HCT116 (cell line): Measurements from ENCODE around the gene ANKRD40CL. TPM values are rescaled to one million over a fixed set of nuclear protein-coding genes. Genes with fewer than 3 reads are reported as not detected.

ENCODE experiments used
- ATAC-seq: fragments of 200-7000 bp; cut with Tn5 transposase; 2 replicates; pipeline ENCODE4 v1.9.1; 2020; ENCODE audit warnings: mild to moderate bottlenecking, moderate library complexity
- BruUV-seq: library from RNA; stranded (reverse); fragments of 400-500 nt; replicated peaks from 2 replicates; lab custom pipeline; 2021; lab: Mats Ljungman, UMichigan
- CTCF ChIA-PET: fragments of 300-600 bp; sonication (Branson Sonifier 250); formaldehyde crosslinking; loops from one replicate; lab custom pipeline; 2021; ENCODE audit warnings: antibody characterized with exemption; lab: Charles Lee
- POLR2A ChIA-PET: fragments of 300-600, 350-600 bp; sonication (Branson Sonifier 250); formaldehyde crosslinking; loops from one replicate; lab custom pipeline; 2021; ENCODE audit warnings: antibody characterized with exemption; lab: Charles Lee
- RAD21 ChIA-PET, 2 experiments: fragments of 300-600 bp; sonication (Branson Sonifier 250); formaldehyde crosslinking; loops; one replicate each; lab custom pipeline; 2023; ENCODE audit warnings: low total read pairs in 2 of 2; ENCODE audit not compliant: uncharacterized antibody in 2 of 2, unreplicated experiment in 2 of 2, low non-redundant PET in 1 of 2; lab: Charles Lee
- DNase-seq: peaks from one replicate; pipeline ENCODE4 v3.0.0-alpha.2; 2010; ENCODE audit warnings: low read depth, low spot score
- H2AFZ ChIP-seq: fragments of 200-600 bp; shearing (Covaris generic), sonication (generic); 2 replicates; pipeline ENCODE4 v1.6.1; 2017; ENCODE audit warnings: low read depth, mixed run types, mixed read lengths, antibody characterized with exemption, low read length; ENCODE audit not compliant: poor library complexity, severe bottlenecking
- H3K27ac ChIP-seq: 2 replicates; pipeline ENCODE4 v1.5.1; 2012; ENCODE audit warnings: low read depth, low read length
- H3K27me3 ChIP-seq: fragments of 200-600 bp; sonication (generic); 2 replicates; pipeline ENCODE4 v1.6.1; 2016; ENCODE audit warnings: mixed run types, low read length, mixed read lengths; ENCODE audit not compliant: insufficient read depth
- H3K36me3 ChIP-seq, 2 experiments: fragments of 200-500 bp in 1 of 2; fragments of 200-600 bp in 1 of 2; sonication (Bioruptor generic) in 1 of 2; sonication (generic) in 1 of 2; 2 replicates each; pipeline versions ENCODE4 v1.5.1 to v1.6.1; 2014 to 2016; ENCODE audit warnings: low read length in 2 of 2, inconsistent platforms in 1 of 2, mixed read lengths in 1 of 2, mixed run types in 1 of 2; ENCODE audit not compliant: insufficient read depth in 2 of 2, control insufficient read depth in 1 of 2
- H3K4me1 ChIP-seq, 2 experiments: fragments of 200-600 bp in 1 of 2; sonication (generic) in 1 of 2; 2 replicates each; pipeline versions ENCODE4 v1.5.1 to v1.6.1; 2012 to 2017; ENCODE audit warnings: low read length in 2 of 2, inconsistent platforms in 1 of 2, mild to moderate bottlenecking in 1 of 2, mixed read lengths in 1 of 2, mixed run types in 1 of 2, moderate library complexity in 1 of 2; ENCODE audit not compliant: insufficient read depth in 2 of 2, control insufficient read depth in 1 of 2
- H3K4me2 ChIP-seq: fragments of 200-600 bp; sonication (generic); 2 replicates; pipeline ENCODE4 v1.6.1; 2017; ENCODE audit warnings: mixed run types, low read length, mixed read lengths
- H3K4me3 ChIP-seq, 2 experiments: fragments of 200-600 bp in 1 of 2; sonication (generic) in 1 of 2; replicated peaks in 1 of 2; 2 replicates each; pipeline ENCODE4 v1.5.1; 2011 to 2016; ENCODE audit warnings: low read length in 2 of 2, control low read depth in 1 of 2, low read depth in 1 of 2, mild to moderate bottlenecking in 1 of 2, mixed read lengths in 1 of 2, mixed run types in 1 of 2
- H3K79me2 ChIP-seq: fragments of 200-600 bp; sonication (generic); 2 replicates; pipeline ENCODE4 v1.6.1; 2017; ENCODE audit warnings: mild to moderate bottlenecking, mixed run types, low read length, moderate library complexity, mixed read lengths; ENCODE audit not compliant: insufficient read depth
- H3K9ac ChIP-seq: fragments of 200-600 bp; sonication (generic); 2 replicates; pipeline ENCODE4 v1.6.1; 2016; ENCODE audit warnings: low read length, mixed read lengths
- H3K9me2 ChIP-seq: fragments of 200-600 bp; sonication (generic), shearing (Covaris generic); 2 replicates; pipeline ENCODE4 v1.6.1; 2017; ENCODE audit warnings: mixed run types, mild to moderate bottlenecking, moderate library complexity; ENCODE audit not compliant: insufficient read depth
- H3K9me3 ChIP-seq, 2 experiments: fragments of 200-500 bp in 1 of 2; fragments of 200-600 bp in 1 of 2; sonication (Bioruptor generic) in 1 of 2; sonication (generic) in 1 of 2; 2 replicates each; pipeline ENCODE4 v1.6.1; 2014 to 2017; ENCODE audit warnings: low read length in 2 of 2, mixed read lengths in 2 of 2, inconsistent platforms in 1 of 2, low read depth in 1 of 2, mild to moderate bottlenecking in 1 of 2, mixed run types in 1 of 2, moderate library complexity in 1 of 2; ENCODE audit not compliant: control insufficient read depth in 1 of 2, insufficient read depth in 1 of 2
- H4K20me1 ChIP-seq: fragments of 200-600 bp; sonication (generic), shearing (Covaris generic); 2 replicates; pipeline ENCODE4 v1.6.1; 2017; ENCODE audit warnings: mixed run types, mild to moderate bottlenecking, moderate library complexity; ENCODE audit not compliant: insufficient read depth
- ATF3 ChIP-seq: IDR thresholded peaks from 2 replicates; pipeline ENCODE4 v1.6.1; 2012
- CBX3 ChIP-seq: IDR thresholded peaks from 2 replicates; pipeline ENCODE4 v1.6.1; 2012; ENCODE audit warnings: low read depth
- CTCF ChIP-seq, 3 experiments: fragments of 200-600 bp in 1 of 3; sonication (generic) in 1 of 3; IDR thresholded peaks in 2 of 3; conservative IDR thresholded peaks in 1 of 3; 2 replicates each; pipeline ENCODE4 v1.5.1; 2012 to 2017; ENCODE audit warnings: low read depth in 2 of 3, low read length in 2 of 3, antibody characterized with exemption in 1 of 3, borderline replicate concordance in 1 of 3, control low read depth in 1 of 3, mild to moderate bottlenecking in 1 of 3, mixed read lengths in 1 of 3, mixed run types in 1 of 3, moderate library complexity in 1 of 3; ENCODE audit not compliant: insufficient read depth in 1 of 3
- EGR1 ChIP-seq: IDR thresholded peaks from 2 replicates; pipeline ENCODE4 v1.6.1; 2012; ENCODE audit warnings: low read depth
- ELF1 ChIP-seq: IDR thresholded peaks from 2 replicates; pipeline ENCODE4 v1.6.1; 2012; ENCODE audit warnings: low read depth, borderline replicate concordance
- EZH2phosphoT487 ChIP-seq: fragments of 200-600 bp; IDR thresholded peaks from 2 replicates; pipeline ENCODE4 v1.6.1; 2018; ENCODE audit warnings: antibody characterized with exemption, borderline replicate concordance
- FOSL1 ChIP-seq: IDR thresholded peaks from 2 replicates; pipeline ENCODE4 v1.6.1; 2012; ENCODE audit warnings: low read depth
- JUND ChIP-seq: IDR thresholded peaks from 2 replicates; pipeline ENCODE4 v1.6.1; 2012
- MAX ChIP-seq: IDR thresholded peaks from 2 replicates; pipeline ENCODE4 v1.6.1; 2012
- POLR2A ChIP-seq: IDR thresholded peaks from 2 replicates; pipeline ENCODE4 v1.7.0; 2011; ENCODE audit warnings: borderline replicate concordance; ENCODE audit not compliant: insufficient read depth, insufficient read length; ENCODE audit errors: extremely low read depth
- RAD21 ChIP-seq: IDR thresholded peaks from 2 replicates; pipeline ENCODE4 v1.6.1; 2012; ENCODE audit warnings: low read depth, mild to moderate bottlenecking
- SIN3A ChIP-seq: IDR thresholded peaks from 2 replicates; pipeline ENCODE4 v1.6.1; 2012; ENCODE audit warnings: low read depth
- SP1 ChIP-seq: IDR thresholded peaks from 2 replicates; pipeline ENCODE4 v1.6.1; 2012; ENCODE audit warnings: low read depth
- TCF7L2 ChIP-seq: IDR thresholded peaks from 2 replicates; pipeline ENCODE4 v1.7.0; 2011; ENCODE audit warnings: borderline replicate concordance, inconsistent platforms; ENCODE audit not compliant: insufficient read depth, insufficient read length; ENCODE audit errors: extremely low read depth
- YY1 ChIP-seq: IDR thresholded peaks from 2 replicates; pipeline ENCODE4 v1.6.1; 2011; ENCODE audit warnings: low read length, low read depth, moderate library complexity, mild to moderate bottlenecking; ENCODE audit not compliant: insufficient replicate concordance; ENCODE audit errors: extremely low read depth
- ZFX ChIP-seq: fragments of 450-650 bp; IDR thresholded peaks from 2 replicates; pipeline ENCODE4 v1.6.1; 2017
- ZNF274 ChIP-seq: fragments of 200-500 bp; sonication (Bioruptor generic); IDR thresholded peaks from 2 replicates; pipeline ENCODE4 v1.6.1; 2014; ENCODE audit warnings: mild to moderate bottlenecking, low read depth, low read length, inconsistent platforms
- intact Hi-C: fragments of 100-400 bp; cut with micrococcal nuclease; formaldehyde crosslinking; loops from 2 replicates; pipeline ENCODE4 v1.10.0; 2022
- total RNA-seq: library from RNA; stranded (reverse); gene quantifications from one replicate; pipeline ENCODE4 v1.2.1, GENCODE V29; 2021; ENCODE audit not compliant: unreplicated experiment

The ANKRD40CL gene
- total RNA-seq, 1 experiment from 2014 or later = 0.57 TPM

- Histone ChIP-seq H3K9me3 (no peaks in the 10 kb centered on the region), H3K79me2 (no peaks in the 10 kb centered on the region), H2AFZ (peak overlapping the region; percentile 91), H3K4me2 (peak overlapping the region; percentile 73), H3K9me2 (no peaks in the 10 kb centered on the region), H3K27ac (no peak overlapping the region), H3K27me3 (no peaks in the 10 kb centered on the region), H3K4me1 (peaks cover 10 to 12% of the 10 kb centered on the region in 2 experiments; a peak in 3 of 4 replicates), H3K4me3 (peak overlapping the region in 1 of 2 experiments; percentile 9; a peak in 2 of 4 replicates), H3K36me3 (no peaks in the 10 kb centered on the region), H4K20me1 (no peaks in the 10 kb centered on the region), H3K9ac (0 out of 2 replicates have a peak overlapping the region, but pooled peaks have one; percentile 27)
- ChIA-PET POLR2A (no interaction called here), RAD21 (no interaction called here), CTCF (interaction anchor here (1.1 kb wide), 1 partner anchor 15 kb away, joined by 4 read pairs; no protein-coding TSS in a partner anchor)
- BruUV-seq = no TSS peak
- DNase-seq (peak; percentile 37), ATAC-seq (peak; percentile 94)
- intact Hi-C loops = no loop called here
- TF ChIP-seq POLR2A (no peak), FOSL1 (no peak), ZFX (0 out of 2 replicates have a peak, but pooled peaks have one; percentile 35), RAD21 (no peak), MAX (peak; percentile 63), CTCF (IDR thresholded peaks at IDR 0.05 in 2 of 3, conservative IDR thresholded peaks at IDR 0.05 in 1 of 3; ENCODE audit: borderline replicate concordance in 1 of 3, insufficient read depth in 1 of 3, low read depth in 2 of 3, low read length in 2 of 3) (no peak), SP1 (no peak), ZNF274 (no peak), TCF7L2 (no peak), EZH2phosphoT487 (no peak), YY1 (peak; percentile 38), JUND (no peak), EGR1 (no peak), CBX3 (no peak), SIN3A (no peak), ELF1 (no peak), ATF3 (no peak)
These were observed 1.0 kb upstream of the ANKRD40CL start for GRCh38 chr17:50768346-50768761.
